Measurements from ENCODE around the gene GPR32. TPM values are rescaled to one million over a fixed set of nuclear protein-coding genes. Genes with fewer than 3 reads are reported as not detected.

GPR32 gene
- total RNA-seq, 3 donors from 2014 or later (not counting 1 experiment from before 2014, with no cell fraction given): not detected

- H3K27ac Mint-ChIP-seq: no peak overlapping the region
- WGBS (ENCODE audit: insufficient coverage): 94% methylated on average over 1 of the region's 1 CpG
- no peaks in the 10 kb centered on the region for H3K36me3 Mint-ChIP-seq
- no peaks in the 10 kb centered on the region for H3K36me3 ChIP-seq (ENCODE audit: control insufficient read depth, insufficient read depth, low read length)
- intact Hi-C loops (cut with micrococcal nuclease): no loop called here
- DNase-seq (no peak), ATAC-seq (no peak)
- peaks cover 15% of the 10 kb centered on the region for H3K27me3 ChIP-seq (ENCODE audit: control insufficient read depth, insufficient read depth, low read length)
- H3K9me3 Mint-ChIP-seq: peaks cover 0 to 2% of the 10 kb centered on the region in 2 donors
- no peak overlapping the region for H3K4me3 Mint-ChIP-seq
- H3K27ac ChIP-seq (ENCODE audit: low read length): no peak overlapping the region
- peaks cover 3 to 17% of the 10 kb centered on the region in 2 donors for H3K4me1 Mint-ChIP-seq
- H3K4me1 ChIP-seq (ENCODE audit: control insufficient read depth, insufficient read depth, low read length): peaks cover 15% of the 10 kb centered on the region
- H3K4me3 ChIP-seq (ENCODE audit: low read length): no peak overlapping the region
- TF ChIP-seq, protein P1, sequence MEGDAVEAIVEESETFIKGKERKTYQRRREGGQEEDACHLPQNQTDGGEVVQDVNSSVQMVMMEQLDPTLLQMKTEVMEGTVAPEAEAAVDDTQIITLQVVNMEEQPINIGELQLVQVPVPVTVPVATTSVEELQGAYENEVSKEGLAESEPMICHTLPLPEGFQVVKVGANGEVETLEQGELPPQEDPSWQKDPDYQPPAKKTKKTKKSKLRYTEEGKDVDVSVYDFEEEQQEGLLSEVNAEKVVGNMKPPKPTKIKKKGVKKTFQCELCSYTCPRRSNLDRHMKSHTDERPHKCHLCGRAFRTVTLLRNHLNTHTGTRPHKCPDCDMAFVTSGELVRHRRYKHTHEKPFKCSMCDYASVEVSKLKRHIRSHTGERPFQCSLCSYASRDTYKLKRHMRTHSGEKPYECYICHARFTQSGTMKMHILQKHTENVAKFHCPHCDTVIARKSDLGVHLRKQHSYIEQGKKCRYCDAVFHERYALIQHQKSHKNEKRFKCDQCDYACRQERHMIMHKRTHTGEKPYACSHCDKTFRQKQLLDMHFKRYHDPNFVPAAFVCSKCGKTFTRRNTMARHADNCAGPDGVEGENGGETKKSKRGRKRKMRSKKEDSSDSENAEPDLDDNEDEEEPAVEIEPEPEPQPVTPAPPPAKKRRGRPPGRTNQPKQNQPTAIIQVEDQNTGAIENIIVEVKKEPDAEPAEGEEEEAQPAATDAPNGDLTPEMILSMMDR (IDR thresholded peaks at IDR 0.05): no peak
- H3K9me3 ChIP-seq (ENCODE audit: control insufficient read depth, insufficient read depth, low read length): no peaks in the 10 kb centered on the region
- peaks cover 48 to 52% of the 10 kb centered on the region in 2 donors for H3K27me3 Mint-ChIP-seq (ENCODE audit: low read depth in 2 of 2)
These were observed 45.2 kb downstream of the GPR32 start for GRCh38 chr19:50815439-50815838.

DNA sequence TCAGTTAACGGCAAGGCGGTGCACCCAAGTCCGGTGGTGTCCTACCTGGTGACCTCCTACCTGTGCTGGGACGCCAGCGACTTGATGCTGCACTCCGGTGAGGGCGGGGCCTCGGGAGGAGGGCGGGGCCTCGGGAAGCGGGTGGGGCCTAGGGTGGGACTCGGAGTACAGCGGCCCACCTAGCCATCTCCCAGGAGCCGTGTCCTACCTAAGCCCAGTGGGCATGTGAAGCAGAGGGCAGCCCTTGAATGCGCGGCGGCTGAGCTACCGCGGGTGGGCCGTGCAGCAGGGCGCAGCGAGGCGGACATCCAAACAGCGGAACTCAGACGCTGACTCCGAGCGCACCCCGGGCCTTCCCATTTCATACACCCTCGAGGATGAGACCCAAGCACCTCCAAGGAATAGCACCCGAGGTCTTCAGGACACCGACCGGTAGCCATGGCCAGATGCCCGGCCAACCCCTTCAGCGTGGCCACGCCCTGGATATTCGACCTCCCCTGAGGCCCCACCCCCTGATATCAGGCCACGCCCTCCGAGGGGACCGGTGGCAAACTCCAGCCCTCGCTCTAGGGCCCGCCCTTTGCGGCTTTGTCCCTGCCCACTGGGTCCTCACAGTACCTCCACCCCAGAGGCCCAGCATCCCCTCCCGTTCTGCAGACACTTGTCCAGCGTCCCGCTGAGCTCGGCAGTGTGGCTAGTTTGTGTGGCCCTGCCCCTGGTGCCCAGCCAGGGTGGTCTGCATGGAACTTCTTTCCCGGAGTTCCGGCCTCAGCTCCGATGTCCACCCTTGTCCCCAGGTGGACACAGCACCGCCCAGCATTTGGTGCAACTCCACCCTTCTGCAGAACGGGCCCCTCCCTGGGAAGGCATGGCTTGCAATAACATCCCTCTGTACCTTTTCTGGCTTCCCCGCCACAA lies 47.9 kb downstream of the GPR32 start:
- peak; percentile 52 to 76 (median 75) for ATAC-seq
- Histone ChIP-seq H3K36me3 (ENCODE audit: control insufficient read depth, insufficient read depth, low read length) (no peaks in the 10 kb centered on the region), H3K4me1 (ENCODE audit: control insufficient read depth, insufficient read depth, low read length) (peaks cover 18% of the 10 kb centered on the region), H3K27ac (ENCODE audit: low read length) (no peak overlapping the region), H3K9me3 (ENCODE audit: control insufficient read depth, insufficient read depth, low read length) (no peaks in the 10 kb centered on the region), H3K27me3 (ENCODE audit: control insufficient read depth, insufficient read depth, low read length) (peaks cover 15% of the 10 kb centered on the region), H3K4me3 (ENCODE audit: low read length) (peak overlapping the region; percentile 15)
- intact Hi-C loops (cut with micrococcal nuclease): no loop called here
- TF ChIP-seq, protein P1 (IDR thresholded peaks at IDR 0.05): no peak
- peak in 1 of 2 donors; percentile 26 for DNase-seq
- Mint-ChIP-seq H3K36me3 (no peaks in the 10 kb centered on the region), H3K27me3 (ENCODE audit: low read depth in 2 of 2) (peaks cover 70 to 75% of the 10 kb centered on the region in 2 donors), H3K9me3 (no peaks in the 10 kb centered on the region), H3K4me3 (peak overlapping the region; percentile 74), H3K27ac (no peak overlapping the region), H3K4me1 (peaks cover 6 to 20% of the 10 kb centered on the region in 2 donors)
- 8% methylated on average over 52 of the region's 52 CpGs for WGBS (ENCODE audit: insufficient coverage)

DNA sequence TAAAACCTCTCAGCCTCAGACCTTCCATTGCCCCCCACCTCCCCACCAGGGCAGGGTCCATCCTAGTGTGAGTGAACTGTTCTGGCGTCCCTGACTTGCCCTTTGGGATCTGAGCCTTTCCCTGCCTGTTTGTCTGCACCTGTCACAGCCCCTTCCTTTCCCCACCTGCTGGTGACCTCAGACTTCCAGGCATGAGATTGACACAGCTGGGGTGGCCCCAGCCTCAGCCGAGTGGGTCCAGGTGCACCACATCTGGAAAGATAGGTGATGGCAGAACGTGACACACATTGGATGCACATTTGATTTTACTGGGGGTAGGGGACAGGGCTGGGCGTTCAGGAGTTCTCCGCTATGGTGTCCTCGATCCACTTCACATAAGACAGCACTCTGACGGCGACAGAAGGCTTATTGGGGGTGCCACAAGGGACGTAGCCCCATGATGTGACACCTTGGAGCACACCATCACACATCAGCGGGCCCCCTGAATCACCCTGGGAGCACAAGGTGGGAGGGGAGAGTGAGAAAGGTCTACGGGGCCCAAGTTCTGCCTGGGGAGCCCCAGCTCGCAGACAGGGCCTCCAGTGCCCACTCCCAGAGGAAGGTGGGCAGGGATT lies 48.7 kb downstream of the GPR32 start:
- Mint-ChIP-seq H3K36me3 (no peaks in the 10 kb centered on the region), H3K27me3 (ENCODE audit: low read depth in 2 of 2) (peaks cover 71 to 75% of the 10 kb centered on the region in 2 donors), H3K4me1 (peaks cover 6 to 20% of the 10 kb centered on the region in 2 donors), H3K4me3 (peak overlapping the region; percentile 74), H3K27ac (no peak overlapping the region), H3K9me3 (no peaks in the 10 kb centered on the region)
- no peak for ATAC-seq
- 67% methylated on average over 12 of the region's 12 CpGs for WGBS (ENCODE audit: insufficient coverage)
- no peaks in the 10 kb centered on the region for H3K9me3 ChIP-seq (ENCODE audit: control insufficient read depth, insufficient read depth, low read length)
- no peak for DNase-seq
- H3K36me3 ChIP-seq (ENCODE audit: control insufficient read depth, insufficient read depth, low read length): no peaks in the 10 kb centered on the region
- intact Hi-C loops (cut with micrococcal nuclease): no loop called here
- H3K27me3 ChIP-seq (ENCODE audit: control insufficient read depth, insufficient read depth, low read length): peaks cover 15% of the 10 kb centered on the region
- no peak overlapping the region for H3K27ac ChIP-seq (ENCODE audit: low read length)
- H3K4me1 ChIP-seq (ENCODE audit: control insufficient read depth, insufficient read depth, low read length): peaks cover 18% of the 10 kb centered on the region
- TF ChIP-seq, protein P1 (IDR thresholded peaks at IDR 0.05): no peak
- H3K4me3 ChIP-seq (ENCODE audit: low read length): no peak overlapping the region

Data from natural killer cell (primary cell).